GM21528 (cell line): Measurements from ENCODE around the gene ZNF804A.
"Not testable (repeated sequence)": the region's sequence is repeated elsewhere in the genome, so short reads cannot be mapped to it uniquely, and the experiment has no call there.

Experiments used
- ATAC-seq: cut with Tn5 transposase; IDR thresholded peaks from one replicate; pipeline ENCODE4 v1.9.1; 2021; ENCODE audit warnings: mild to moderate bottlenecking, moderate library complexity; ENCODE audit not compliant: unreplicated experiment, low FRiP score

Gene ZNF804A

DNA sequence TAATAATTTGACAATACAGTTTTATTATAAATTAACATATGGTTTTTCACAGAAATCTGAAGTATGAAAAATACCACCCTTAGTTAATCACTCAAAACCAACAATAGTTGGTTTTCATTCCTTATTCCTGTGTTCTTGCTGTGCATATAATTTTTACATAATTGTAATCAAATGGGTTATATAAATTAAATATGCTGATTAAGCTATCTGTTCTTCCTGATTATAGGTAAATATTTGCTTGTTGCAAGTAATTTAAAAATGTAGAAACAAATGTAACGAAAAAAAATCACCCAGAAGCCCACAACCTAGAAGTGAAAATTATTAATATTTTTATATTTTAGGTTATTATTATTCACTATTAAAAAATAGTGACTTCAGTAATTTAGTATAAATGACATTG, 98.3 kb downstream of the ZNF804A start:
- no peak for ATAC-seq

DNA sequence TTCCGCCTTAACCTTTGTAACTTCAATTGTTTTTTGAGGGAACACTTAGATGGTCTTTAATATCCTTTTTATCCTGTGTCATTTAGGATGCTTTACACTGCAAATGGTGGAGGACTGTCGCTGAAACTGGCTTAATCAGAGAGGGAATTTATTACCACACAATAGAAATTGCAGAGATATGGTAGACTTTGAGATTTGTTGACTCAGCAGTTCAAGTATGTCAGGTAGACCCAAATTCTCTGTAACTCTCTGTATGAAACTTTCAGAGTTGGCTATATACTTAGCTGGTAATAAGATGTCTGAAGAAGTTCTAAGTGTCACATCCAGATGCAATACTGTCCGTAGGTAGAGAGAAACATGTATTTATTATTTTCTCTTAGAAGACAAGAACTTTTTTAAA, 100.1 kb downstream of the ZNF804A start:
- ATAC-seq = no peak

DNA sequence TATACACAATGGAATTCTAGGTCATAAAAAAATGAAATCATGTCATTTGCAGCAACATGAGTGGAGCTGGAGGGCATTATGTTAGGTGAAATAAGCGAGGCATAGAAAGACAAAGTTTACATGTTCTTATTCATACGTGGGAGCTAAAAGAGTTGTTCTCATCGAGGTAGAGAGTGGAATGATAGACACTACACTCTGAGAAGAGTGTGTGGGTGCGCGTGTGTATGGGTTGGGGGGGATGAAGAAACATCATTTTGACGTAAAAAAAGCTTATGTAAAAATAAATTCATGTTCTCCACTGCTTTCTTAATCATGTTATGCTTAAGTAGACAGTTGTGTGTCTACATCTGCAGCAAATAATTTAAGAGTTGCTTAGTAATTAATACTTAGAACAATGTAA, 123.6 kb downstream of the ZNF804A start:
- ATAC-seq = no peak

DNA sequence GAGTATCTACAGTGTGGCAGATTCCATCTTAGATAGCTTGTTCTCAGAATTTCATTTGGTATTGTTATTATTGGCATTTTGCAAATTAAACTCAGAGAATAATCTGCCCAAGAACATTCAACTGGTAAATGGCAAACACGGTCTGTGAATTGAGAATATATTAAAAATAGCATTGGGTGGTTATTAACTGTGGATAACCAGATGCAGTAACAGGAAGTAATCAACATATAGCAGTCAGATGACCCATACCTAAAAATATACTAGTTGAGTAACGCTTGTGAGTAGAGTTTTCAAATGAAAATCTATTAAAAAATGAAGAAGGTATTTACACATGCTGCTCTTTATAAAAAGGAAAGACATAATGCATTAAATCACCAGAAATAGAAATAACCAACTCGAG, 129.5 kb downstream of the ZNF804A start:
- ATAC-seq = no peak

DNA sequence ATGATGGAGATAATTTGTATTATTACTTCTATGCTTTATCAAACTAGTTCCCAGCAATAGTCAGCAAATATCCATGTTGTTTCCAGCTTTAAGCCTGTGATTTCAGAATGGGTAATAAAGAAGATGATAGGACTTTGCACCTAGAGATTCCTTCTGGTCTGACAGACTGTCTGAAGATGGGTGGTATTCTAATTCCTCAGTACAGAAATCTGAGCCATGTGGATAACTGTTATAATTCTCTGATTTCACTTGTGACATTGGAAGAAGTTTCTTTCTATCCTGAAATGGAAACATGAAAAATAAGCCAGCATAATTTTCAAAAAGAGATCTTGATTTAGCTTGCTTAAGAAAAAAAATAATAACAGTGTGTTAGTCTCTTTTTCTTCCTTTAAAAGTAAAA, 130.1 kb downstream of the ZNF804A start:
- ATAC-seq = no peak

DNA sequence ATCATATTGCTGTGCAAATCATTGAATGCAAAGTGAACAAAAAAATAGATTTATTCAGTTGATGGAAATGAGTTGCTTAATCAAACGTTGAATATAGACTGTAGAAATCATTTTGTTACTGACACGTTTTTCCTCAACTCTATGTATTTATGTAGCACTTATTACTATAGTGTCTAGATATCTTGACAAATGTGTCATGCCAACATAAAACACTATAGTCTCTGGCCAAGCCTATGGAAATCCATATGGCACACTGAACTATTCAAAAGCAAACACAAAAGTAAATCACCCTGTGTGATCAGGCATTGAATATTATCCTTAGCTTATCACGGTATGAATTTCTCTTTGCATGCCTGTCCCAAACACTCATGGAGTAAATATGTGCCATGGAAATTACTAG, 131.3 kb downstream of the ZNF804A start:
- ATAC-seq = no peak

DNA sequence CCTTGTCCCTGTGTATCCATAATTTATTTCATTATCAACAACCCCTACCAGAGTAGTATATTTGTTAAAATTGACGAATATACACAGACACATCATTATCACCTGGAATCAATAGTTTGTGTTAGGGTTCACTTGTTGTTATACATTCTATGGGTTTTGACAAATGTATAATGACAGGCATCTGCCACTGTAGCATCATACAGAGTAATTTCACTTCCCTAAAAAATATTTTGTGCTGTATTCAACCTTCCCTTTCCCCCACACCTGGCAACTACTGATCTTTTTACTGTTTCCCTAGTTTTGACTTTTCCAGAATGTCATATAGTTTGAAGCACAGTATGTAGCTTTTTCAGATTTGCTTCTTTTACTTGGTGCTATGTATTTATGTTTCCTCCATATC, 132.0 kb downstream of the ZNF804A start:
- ATAC-seq = no peak

DNA sequence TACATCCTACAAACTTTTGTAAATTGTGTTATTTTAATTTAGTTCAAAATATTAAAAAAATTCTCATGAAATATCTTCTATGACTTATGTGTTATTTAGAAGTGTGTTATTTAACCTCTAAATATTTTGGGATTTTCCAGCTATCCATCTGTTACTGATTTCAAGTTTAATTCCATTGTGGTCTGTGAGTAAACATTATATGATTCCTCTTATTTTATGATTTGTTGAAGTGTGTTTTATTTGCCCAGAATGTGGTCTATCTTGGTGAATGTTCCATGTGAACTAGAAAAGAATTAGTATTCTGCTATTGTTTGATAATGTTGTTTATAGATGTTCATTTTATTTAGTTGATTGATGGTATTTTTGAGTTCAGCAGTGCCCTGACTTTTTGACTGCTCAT, 136.0 kb downstream of the ZNF804A start:
- ATAC-seq = no peak

DNA sequence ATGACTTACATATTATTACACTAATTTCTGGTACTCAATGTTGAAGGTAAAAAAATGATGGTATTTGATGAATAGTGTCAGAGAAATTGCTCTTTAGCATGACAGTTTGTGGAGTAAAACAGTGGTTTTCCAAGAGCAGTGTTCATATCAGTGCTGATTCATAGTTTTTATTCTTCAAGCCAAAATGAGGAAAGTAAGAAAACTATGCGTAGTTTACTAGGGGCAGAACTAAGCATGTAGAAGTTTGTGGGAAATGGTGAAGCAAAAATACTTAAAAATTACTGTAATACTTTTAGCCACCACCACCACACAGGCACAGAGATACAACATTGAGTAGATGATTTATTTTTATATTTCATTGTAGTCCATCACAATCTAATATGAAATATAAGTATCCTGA, 137.3 kb downstream of the ZNF804A start:
- ATAC-seq = no peak

DNA sequence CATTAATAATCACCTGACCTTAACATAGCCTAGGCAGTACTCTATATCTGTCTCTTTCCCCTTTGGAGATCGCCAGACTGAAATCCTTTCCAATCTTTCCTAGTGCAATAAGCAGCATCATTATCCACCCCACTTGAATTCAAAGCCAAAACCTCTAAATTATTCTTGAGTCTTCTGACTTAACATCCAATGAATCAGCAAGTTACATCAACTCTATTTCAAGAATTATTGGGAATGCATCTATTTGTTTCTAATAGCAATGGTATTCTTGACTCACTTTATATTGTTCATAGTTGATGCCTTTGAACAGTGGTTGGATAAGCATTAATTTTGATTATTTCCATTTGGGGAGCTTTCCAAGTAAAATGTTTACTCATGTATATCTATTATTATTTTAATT, 144.8 kb downstream of the ZNF804A start:
- no peak for ATAC-seq

DNA sequence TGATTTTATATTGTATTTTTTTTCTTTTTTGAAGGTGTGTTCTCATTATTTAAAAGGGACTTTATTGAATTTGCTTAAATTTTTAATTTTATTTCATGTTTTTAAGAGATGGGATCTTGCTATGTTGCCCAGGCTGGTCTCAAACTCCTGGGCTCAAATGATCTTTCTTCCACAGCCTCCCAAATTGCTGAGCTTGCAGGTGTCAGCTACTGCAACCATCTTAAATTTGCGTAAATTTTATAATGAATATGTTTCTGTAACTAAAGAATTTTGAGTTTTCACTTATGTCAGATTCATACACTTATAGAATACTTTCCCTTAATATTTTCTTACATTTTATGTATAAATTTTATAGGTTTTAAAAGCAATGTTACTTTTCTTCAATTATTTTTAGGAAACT, 157.8 kb downstream of the ZNF804A start:
- ATAC-seq = no peak

DNA sequence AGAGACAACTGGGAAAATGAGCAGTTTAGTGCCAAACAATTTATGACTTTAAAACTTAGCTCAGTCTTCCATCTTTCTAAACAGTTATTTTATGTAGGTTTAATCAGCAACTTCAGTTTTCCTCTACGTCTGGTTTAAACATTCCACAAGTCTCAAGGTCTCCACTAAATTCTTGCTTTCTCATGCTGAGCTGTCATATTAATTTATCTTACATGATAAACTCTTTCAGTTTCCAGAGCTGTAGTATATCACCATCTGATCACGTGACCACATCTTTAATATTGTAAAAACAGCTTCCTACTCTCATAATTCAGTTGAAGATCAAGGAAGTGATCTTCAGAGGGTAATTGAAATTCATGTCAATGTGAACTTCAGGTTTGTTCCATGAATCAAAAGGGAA, 158.6 kb downstream of the ZNF804A start:
- ATAC-seq = no peak

DNA sequence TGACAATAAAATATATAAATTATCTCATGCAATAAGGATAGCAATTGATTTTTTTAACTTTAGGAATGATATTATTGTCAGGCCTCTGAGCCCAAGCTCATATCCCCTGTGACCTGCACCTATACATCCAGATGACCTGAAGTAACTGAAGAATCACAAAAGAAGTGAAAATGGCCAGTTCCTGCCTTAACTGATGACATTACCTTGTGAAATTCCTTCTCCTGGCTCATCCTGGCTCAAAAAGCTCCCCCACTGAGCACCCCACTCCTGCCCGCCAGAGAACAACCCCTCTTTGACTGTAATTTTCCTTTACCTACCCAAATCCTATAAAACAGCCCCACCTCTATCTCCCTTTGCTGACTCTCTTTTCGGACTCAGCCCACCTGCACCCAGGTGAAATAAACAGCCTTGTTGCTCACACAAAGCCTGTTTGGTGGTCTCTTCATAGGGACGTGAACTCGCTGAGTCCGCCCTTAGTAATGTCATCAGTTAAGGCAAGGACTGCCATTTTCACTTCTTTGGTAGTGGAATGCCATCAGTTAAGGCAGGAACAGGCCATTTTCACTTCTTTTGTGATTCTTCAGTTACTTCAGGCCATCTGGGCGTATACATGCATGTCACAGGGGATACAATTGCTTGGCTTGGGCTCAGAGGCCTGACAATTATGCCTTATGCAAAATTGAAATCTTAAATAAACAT, 161.4 kb downstream of the ZNF804A start:
- not testable (repeated sequence) for ATAC-seq

DNA sequence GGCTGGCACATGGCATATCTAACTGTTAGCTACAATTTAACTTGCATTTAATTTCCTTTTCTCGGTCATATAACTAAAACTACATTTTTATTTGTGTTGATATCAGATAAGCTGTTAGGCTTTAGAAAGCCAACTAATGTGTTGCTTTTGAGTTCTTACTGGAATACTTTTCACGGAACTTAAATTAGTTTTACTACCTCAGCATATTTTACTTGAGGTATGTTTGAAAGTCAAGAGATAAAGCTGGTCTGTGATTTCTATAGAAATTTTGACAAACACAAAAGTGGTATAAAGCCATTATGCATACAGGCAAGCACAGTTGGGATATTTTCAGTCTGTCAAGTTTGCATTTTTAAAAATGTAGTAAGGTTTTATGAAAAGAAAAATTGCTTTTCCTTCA, 162.6 kb downstream of the ZNF804A start:
- no peak for ATAC-seq

DNA sequence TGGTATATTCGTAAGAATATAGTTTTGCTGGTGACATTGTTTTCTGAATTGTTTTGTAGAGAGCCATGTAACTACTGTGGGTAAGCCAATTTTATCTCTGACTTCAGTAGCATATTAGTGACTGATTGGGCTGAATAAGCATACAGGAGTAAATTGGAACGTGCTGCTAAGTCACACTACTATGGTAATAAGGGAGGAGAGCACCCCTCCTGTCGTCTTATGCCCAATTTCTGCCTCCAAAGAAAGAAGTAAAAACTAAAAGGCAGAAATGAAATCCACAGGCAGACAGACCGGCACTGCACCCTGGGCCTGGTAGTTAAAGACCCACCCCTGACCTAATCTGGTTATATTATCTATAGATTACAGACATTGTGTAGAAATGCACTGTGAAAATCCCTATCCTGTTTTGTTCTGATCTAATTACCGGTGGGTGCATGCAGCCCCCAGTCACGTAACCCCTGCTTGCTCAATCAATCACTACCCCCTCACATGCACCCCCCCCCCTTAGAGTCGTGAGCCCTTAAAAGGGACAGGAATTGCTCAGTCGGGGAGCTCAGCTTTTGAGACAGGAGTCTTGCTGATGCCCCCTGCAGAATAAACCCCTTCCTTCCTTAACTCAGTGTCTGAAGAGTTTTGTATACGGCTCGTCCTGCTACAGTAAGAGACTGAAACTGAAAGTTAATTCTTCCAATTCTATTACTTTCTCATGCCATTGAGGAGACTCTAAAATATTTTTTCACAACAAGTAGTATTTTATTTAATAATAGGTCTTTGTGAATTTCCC, 167.0 kb downstream of the ZNF804A start:
- no peak for ATAC-seq

DNA sequence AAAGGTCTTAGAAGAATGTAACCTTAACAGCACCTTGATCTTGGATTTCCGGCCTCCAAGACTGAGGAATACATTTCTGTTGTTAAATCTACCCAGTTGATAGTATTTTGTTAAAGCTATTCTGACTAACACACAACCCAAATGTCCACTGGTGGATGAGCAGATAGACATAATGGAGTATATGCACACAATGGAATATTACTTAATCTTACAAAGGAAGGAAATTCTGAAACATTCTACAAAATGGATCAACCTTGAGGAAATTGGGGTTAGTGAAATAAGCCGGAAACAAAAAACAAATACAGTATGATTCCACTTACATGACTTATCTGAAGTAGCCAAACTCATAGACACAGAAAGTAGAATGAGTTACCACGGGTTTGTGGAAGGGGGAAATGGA, 168.7 kb downstream of the ZNF804A start:
- no peak for ATAC-seq

DNA sequence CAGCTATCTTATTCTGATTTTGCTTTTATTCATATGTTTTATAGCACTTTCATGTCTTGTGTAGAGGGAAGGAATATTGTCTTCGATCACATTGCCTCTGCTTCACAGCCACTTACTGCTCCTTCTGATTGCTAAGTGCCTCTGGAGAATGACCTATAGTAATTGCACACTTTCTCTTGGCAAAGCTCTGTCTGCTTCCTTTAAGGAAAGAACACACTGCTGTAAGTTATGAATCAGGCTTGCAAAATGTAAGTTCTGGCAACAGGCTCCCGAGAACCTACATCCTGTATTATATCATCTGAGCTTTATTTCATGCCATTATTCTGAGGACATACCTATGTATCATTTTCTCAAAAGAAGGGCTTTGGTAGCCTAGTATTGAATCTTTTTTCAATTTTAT, 170.7 kb downstream of the ZNF804A start:
- ATAC-seq = no peak

DNA sequence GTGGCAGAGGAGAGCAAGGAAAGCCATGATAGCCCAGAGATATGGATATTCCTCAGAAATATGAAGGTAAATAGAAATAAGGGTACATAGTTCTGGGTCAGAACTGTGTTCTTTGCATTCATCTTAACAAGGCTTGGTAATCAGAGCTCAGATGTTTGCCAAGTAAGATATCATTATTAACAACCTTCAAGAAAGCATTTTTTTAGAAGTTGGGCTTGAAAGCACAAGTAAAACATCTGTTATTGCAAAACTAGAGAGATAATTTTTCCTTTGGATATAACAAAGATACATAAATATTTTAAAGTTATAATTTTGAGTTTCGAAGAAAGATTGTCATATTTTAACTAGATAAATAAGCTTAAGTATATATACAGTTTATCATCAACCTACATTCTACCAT, 171.4 kb downstream of the ZNF804A start:
- ATAC-seq = no peak

DNA sequence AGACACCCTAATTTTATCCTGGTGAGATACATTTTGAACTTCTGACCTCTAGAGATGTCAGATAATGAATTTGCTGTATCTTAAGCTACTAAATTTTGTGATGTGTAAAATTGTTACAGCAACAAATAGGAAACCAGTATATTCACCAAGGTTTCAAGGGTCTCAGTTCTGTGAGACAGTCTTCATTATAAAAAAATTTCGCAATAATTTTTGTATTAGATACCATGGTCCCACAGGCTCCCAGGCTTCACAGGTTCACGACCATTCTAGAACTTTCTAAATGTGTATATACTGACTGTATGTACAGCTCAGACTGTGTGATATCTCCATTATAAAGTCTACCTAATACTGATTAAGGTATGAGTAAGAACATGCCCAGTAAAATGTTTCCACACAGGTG, 181.4 kb downstream of the ZNF804A start:
- ATAC-seq = no peak

DNA sequence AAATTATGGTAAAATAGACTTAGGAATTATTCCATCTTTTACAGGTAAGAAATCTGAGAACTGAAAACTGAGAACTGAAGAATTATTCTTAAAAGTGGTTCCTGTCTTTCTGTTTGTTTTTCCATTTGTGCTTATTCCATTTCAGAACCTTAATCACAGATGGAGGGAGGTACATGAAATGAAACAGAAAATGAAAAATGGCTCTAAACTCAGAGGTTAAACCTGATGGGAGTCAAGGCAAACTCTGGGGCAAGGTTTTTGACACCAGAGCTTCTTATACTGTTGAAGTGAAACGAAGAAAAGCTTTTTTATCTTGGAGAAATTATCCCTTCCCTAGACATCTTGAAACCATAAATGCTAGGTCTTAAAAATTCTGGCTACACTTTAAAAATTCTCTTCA, 182.1 kb downstream of the ZNF804A start:
- ATAC-seq = no peak

DNA sequence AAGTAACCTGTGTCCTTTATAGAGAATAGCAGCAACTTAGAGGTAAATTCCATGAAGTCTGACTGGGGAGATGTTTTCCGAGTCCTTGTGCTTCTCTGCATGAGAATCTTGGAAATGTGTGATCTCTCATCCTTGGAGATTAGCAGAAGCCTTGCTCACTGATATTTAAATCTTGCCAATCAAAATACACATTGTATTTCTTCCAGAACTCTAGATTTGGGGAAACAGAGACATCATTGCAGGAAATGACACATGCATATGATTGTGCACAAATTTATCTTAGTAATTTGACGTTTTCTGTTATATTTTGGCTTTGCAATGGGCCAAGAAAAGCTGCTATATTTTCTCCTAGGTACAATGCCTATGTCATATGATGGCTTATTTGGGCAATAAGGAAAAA, 182.6 kb downstream of the ZNF804A start:
- ATAC-seq = no peak

DNA sequence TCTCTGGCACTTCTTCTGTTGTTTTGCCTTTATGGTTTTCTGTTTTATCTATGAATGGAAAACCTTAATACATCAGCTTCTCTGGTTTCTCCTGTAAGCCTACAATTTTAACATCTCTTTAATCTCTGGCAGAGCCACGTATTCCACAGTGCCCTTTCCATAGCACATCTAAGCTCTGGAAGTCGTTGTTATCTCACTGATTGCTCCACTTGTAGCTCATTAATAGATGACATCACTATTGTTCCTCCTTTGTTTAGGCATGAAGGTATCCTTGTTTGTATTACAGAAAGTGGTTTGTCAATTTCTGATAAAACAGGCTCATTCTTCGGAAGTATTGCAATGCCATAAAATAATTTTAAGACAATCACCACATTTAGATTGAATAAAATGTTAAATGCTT, 185.2 kb downstream of the ZNF804A start:
- ATAC-seq = no peak
